ENCODE results near the gene CNNM1.

CNNM1 gene

GRCh38 chr10:99396471-99396870 lies 67.3 kb downstream of the CNNM1 start:
- no peaks in the 10 kb centered on the region for H3K9me3 Mint-ChIP-seq
- H3K27ac Mint-ChIP-seq: no peak overlapping the region
- peaks cover 5% of the 10 kb centered on the region for H3K36me3 Mint-ChIP-seq (ENCODE audit: low read depth)

GRCh38 chr10:99399664-99400063 lies 70.5 kb downstream of the CNNM1 start:
- Mint-ChIP-seq H3K4me1 (ENCODE audit: low read depth) (peaks cover 4% of the 10 kb centered on the region), H3K36me3 (ENCODE audit: low read depth) (peaks cover 8% of the 10 kb centered on the region), H3K27me3 (ENCODE audit: low read depth) (no peaks in the 10 kb centered on the region), H3K4me3 (no peak overlapping the region), H3K9me3 (no peaks in the 10 kb centered on the region), H3K27ac (no peak overlapping the region)

More at GRCh38 chr10:99396471-99396870, 67.3 kb downstream of the CNNM1 start:
- H3K27me3 Mint-ChIP-seq (ENCODE audit: low read depth): peaks cover 2% of the 10 kb centered on the region
- no peak overlapping the region for H3K4me3 Mint-ChIP-seq
- H3K4me1 Mint-ChIP-seq (ENCODE audit: low read depth): peaks cover 6% of the 10 kb centered on the region

GRCh38 chr10:99403674-99404073 lies 74.5 kb downstream of the CNNM1 start:
- H3K4me1 Mint-ChIP-seq (ENCODE audit: low read depth): no peaks in the 10 kb centered on the region
- no peaks in the 10 kb centered on the region for H3K9me3 Mint-ChIP-seq
- no peak overlapping the region for H3K4me3 Mint-ChIP-seq
- no peak overlapping the region for H3K27ac Mint-ChIP-seq
- peaks cover 14% of the 10 kb centered on the region for H3K36me3 Mint-ChIP-seq (ENCODE audit: low read depth)
- H3K27me3 Mint-ChIP-seq (ENCODE audit: low read depth): no peaks in the 10 kb centered on the region

GRCh38 chr10:99406149-99406548 lies 77.0 kb downstream of the CNNM1 start:
- H3K27ac Mint-ChIP-seq: no peak overlapping the region
- no peaks in the 10 kb centered on the region for H3K9me3 Mint-ChIP-seq
- H3K36me3 Mint-ChIP-seq (ENCODE audit: low read depth): peaks cover 16% of the 10 kb centered on the region
- no peak overlapping the region for H3K4me3 Mint-ChIP-seq
- H3K27me3 Mint-ChIP-seq (ENCODE audit: low read depth): no peaks in the 10 kb centered on the region
- H3K4me1 Mint-ChIP-seq (ENCODE audit: low read depth): no peaks in the 10 kb centered on the region

- Mint-ChIP-seq H3K4me1 (ENCODE audit: low read depth) (no peaks in the 10 kb centered on the region), H3K27ac (no peak overlapping the region), H3K4me3 (no peak overlapping the region), H3K36me3 (ENCODE audit: low read depth) (peaks cover 11% of the 10 kb centered on the region), H3K9me3 (no peaks in the 10 kb centered on the region), H3K27me3 (ENCODE audit: low read depth) (no peaks in the 10 kb centered on the region)
Observed at GRCh38 chr10:99410146-99410545, 81.0 kb downstream of the CNNM1 start.

GRCh38 chr10:99410876-99411275 lies 81.7 kb downstream of the CNNM1 start:
- Mint-ChIP-seq H3K4me3 (no peak overlapping the region), H3K9me3 (no peaks in the 10 kb centered on the region), H3K27ac (no peak overlapping the region), H3K4me1 (ENCODE audit: low read depth) (no peaks in the 10 kb centered on the region), H3K27me3 (ENCODE audit: low read depth) (no peaks in the 10 kb centered on the region), H3K36me3 (ENCODE audit: low read depth) (peaks cover 9% of the 10 kb centered on the region)

- Mint-ChIP-seq H3K4me3 (no peak overlapping the region), H3K27ac (no peak overlapping the region), H3K4me1 (ENCODE audit: low read depth) (no peaks in the 10 kb centered on the region), H3K27me3 (ENCODE audit: low read depth) (no peaks in the 10 kb centered on the region), H3K36me3 (ENCODE audit: low read depth) (peaks cover 12% of the 10 kb centered on the region), H3K9me3 (no peaks in the 10 kb centered on the region)
Observed at GRCh38 chr10:99411546-99411945, 82.4 kb downstream of the CNNM1 start.

- H3K4me3 Mint-ChIP-seq: no peak overlapping the region
- no peaks in the 10 kb centered on the region for H3K4me1 Mint-ChIP-seq (ENCODE audit: low read depth)
- no peaks in the 10 kb centered on the region for H3K27me3 Mint-ChIP-seq (ENCODE audit: low read depth)
- H3K9me3 Mint-ChIP-seq: no peaks in the 10 kb centered on the region
- H3K27ac Mint-ChIP-seq: no peak overlapping the region
- peaks cover 9% of the 10 kb centered on the region for H3K36me3 Mint-ChIP-seq (ENCODE audit: low read depth)
Observed at GRCh38 chr10:99412099-99412498, 82.9 kb downstream of the CNNM1 start.

- Mint-ChIP-seq H3K27me3 (ENCODE audit: low read depth) (no peaks in the 10 kb centered on the region), H3K36me3 (ENCODE audit: low read depth) (peaks cover 24% of the 10 kb centered on the region), H3K4me1 (ENCODE audit: low read depth) (peaks cover 3% of the 10 kb centered on the region), H3K27ac (no peak overlapping the region), H3K4me3 (no peak overlapping the region), H3K9me3 (no peaks in the 10 kb centered on the region)
Observed at GRCh38 chr10:99418910-99419624, 89.9 kb downstream of the CNNM1 start.

- Mint-ChIP-seq H3K27me3 (ENCODE audit: low read depth) (no peaks in the 10 kb centered on the region), H3K4me3 (no peak overlapping the region), H3K27ac (no peak overlapping the region), H3K4me1 (ENCODE audit: low read depth) (peaks cover 3% of the 10 kb centered on the region), H3K9me3 (no peaks in the 10 kb centered on the region), H3K36me3 (ENCODE audit: low read depth) (peaks cover 24% of the 10 kb centered on the region)
Observed at GRCh38 chr10:99419688-99420087, 90.5 kb downstream of the CNNM1 start.

- Mint-ChIP-seq H3K36me3 (ENCODE audit: low read depth) (peaks cover 23% of the 10 kb centered on the region), H3K27ac (no peak overlapping the region), H3K9me3 (no peaks in the 10 kb centered on the region), H3K4me1 (ENCODE audit: low read depth) (peaks cover 3% of the 10 kb centered on the region), H3K4me3 (no peak overlapping the region), H3K27me3 (ENCODE audit: low read depth) (no peaks in the 10 kb centered on the region)
Observed at GRCh38 chr10:99421233-99421739, 92.1 kb downstream of the CNNM1 start.

- H3K9me3 Mint-ChIP-seq: no peaks in the 10 kb centered on the region
- H3K36me3 Mint-ChIP-seq (ENCODE audit: low read depth): peaks cover 19% of the 10 kb centered on the region
- no peaks in the 10 kb centered on the region for H3K27me3 Mint-ChIP-seq (ENCODE audit: low read depth)
- no peak overlapping the region for H3K4me3 Mint-ChIP-seq
- H3K27ac Mint-ChIP-seq: no peak overlapping the region
- peaks cover 3% of the 10 kb centered on the region for H3K4me1 Mint-ChIP-seq (ENCODE audit: low read depth)
Observed at GRCh38 chr10:99422529-99423096, 93.5 kb downstream of the CNNM1 start.

- Mint-ChIP-seq H3K9me3 (no peaks in the 10 kb centered on the region), H3K4me3 (no peak overlapping the region), H3K27me3 (ENCODE audit: low read depth) (no peaks in the 10 kb centered on the region), H3K27ac (no peak overlapping the region), H3K36me3 (ENCODE audit: low read depth) (peaks cover 6% of the 10 kb centered on the region), H3K4me1 (ENCODE audit: low read depth) (peaks cover 12% of the 10 kb centered on the region)
Observed at GRCh38 chr10:99424656-99425055, 95.5 kb downstream of the CNNM1 start.

- Mint-ChIP-seq H3K36me3 (ENCODE audit: low read depth) (peaks cover 4% of the 10 kb centered on the region), H3K9me3 (no peaks in the 10 kb centered on the region), H3K4me3 (no peak overlapping the region), H3K27ac (no peak overlapping the region), H3K27me3 (ENCODE audit: low read depth) (no peaks in the 10 kb centered on the region), H3K4me1 (ENCODE audit: low read depth) (peaks cover 15% of the 10 kb centered on the region)
Observed at GRCh38 chr10:99425204-99425603, 96.0 kb downstream of the CNNM1 start.

GRCh38 chr10:99426689-99427088 lies 97.5 kb downstream of the CNNM1 start:
- peaks cover 17% of the 10 kb centered on the region for H3K4me1 Mint-ChIP-seq (ENCODE audit: low read depth)
- no peaks in the 10 kb centered on the region for H3K27me3 Mint-ChIP-seq (ENCODE audit: low read depth)
- H3K27ac Mint-ChIP-seq: no peak overlapping the region
- peaks cover 4% of the 10 kb centered on the region for H3K36me3 Mint-ChIP-seq (ENCODE audit: low read depth)
- no peak overlapping the region for H3K4me3 Mint-ChIP-seq
- no peaks in the 10 kb centered on the region for H3K9me3 Mint-ChIP-seq

Measured in T-helper 1 cell treated with Interleukin-12 subunit alpha and Interleukin-12 subunit beta and Interleukin-4 antibody, amounts not matched to agents 30 μg/mL and 1 μg/mL, for 36 hours (primary cell).